Frontal cortex (tissue), 4 donors: ENCODE results near the gene TFEB. TPM values are rescaled to one million over a fixed set of nuclear protein-coding genes. Genes with fewer than 3 reads are reported as not detected.

Source experiments
- DNase-seq, 2 donors: peaks; one replicate each; pipeline ENCODE4 v3.0.0; 2012; ENCODE audit warnings: low spot score in 2 of 2
- FAIRE-seq: peaks from 2 replicates; lab custom pipeline; 2012; peaks lifted over from hg19 to GRCh38; lab: Jason Lieb, UNC
- small RNA-seq: library from RNA; depleted of rRNA; stranded (forward); fragments of <200 nt; gene quantifications from one replicate; pipeline ENCODE3, GENCODE V24; 2014
- total RNA-seq: library from RNA; depleted of rRNA; stranded (reverse); fragments of >200 nt; gene quantifications from one replicate; pipeline ENCODE4 v1.2.3, GENCODE V29; 2014
- donor health status: control.
- donor health status: control.
- donor health status: control.

The TFEB gene
- total RNA-seq, 1 donor from 2014 or later, result 1.6 TPM

DNA sequence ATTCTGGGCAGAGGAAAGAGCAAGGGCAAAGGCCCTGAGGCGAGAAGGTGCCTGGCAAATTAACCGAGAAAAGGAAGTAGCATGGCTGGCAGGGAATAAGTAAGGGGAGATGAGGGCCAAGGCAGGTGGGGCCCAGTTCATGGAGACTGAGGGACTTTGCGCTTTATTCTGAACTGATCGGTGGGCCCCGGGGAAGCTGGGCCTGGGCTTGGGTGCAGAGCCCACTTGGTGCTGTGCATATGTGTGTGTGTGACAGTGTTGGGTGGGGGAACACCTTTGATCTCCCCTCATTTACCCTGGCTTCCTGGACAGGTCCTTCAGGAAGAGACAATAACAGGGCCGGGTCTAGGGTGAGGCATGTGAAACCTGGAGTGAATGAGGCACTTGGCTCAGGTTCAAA lies 100.0 kb downstream of the TFEB start:
- no peak for FAIRE-seq

DNA sequence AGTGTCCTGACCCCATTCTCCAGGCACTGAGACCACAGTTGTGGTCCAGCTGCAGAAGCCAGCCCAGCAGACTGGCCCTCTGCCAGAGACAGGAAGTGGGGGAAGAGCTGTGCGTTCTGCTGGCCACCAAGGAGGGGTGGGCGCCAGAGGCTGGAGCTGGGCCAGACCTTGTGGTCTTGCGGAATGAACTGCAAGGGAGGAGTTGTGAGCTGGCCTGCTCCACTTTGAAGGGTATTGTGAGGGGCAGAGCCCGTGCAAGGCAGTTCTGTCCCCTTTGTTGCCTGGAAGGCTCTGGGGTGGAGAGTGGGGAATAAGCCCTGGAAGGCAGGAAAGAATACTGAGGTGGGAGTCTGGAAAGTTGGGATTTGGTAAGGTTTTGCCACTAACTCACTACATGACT lies 100.8 kb downstream of the TFEB start:
- FAIRE-seq (no peak), DNase-seq (no peak)

More for the DNA sequence above, 100.0 kb downstream of the TFEB start:
- no peak for DNase-seq

Small RNA genes lying within 50 kb of the gene (small RNA-seq; reads per million reads assigned to genes)
- gene AL365205.3, result not detected

Other genes with a start within 250 kb of the TFEB start
- 0.82 TPM for gene FOXP4, start 189.2 kb downstream of the TFEB start, total RNA-seq
- 11.4 TPM for gene MDFI, start 97.1 kb downstream of the TFEB start, total RNA-seq
- under 0.01 TPM for gene PGC, start 11.8 kb upstream of the TFEB start, total RNA-seq
- 9.4 TPM for gene FRS3, start 44.3 kb upstream of the TFEB start, total RNA-seq
- gene PRICKLE4, start 45.2 kb upstream of the TFEB start, total RNA-seq, result 0.41 TPM
- gene TOMM6, start 52.1 kb upstream of the TFEB start, total RNA-seq, result 35.9 TPM
- 10.6 TPM for gene USP49, start 159.8 kb upstream of the TFEB start, total RNA-seq
- 16.7 TPM for gene MED20, start 185.5 kb upstream of the TFEB start, total RNA-seq
- 14.7 TPM for gene BYSL, start 185.9 kb upstream of the TFEB start, total RNA-seq
- gene CCND3, start 206.2 kb upstream of the TFEB start, total RNA-seq, result 12.6 TPM